AG04450 (cell line): ENCODE data around the gene TERF2IP. TPM values are rescaled to one million over a fixed set of nuclear protein-coding genes. Genes with fewer than 3 reads are reported as not detected.

Source experiments
- CTCF ChIA-PET: fragments of 300-600, 350-600 bp; formaldehyde crosslinking; extraction: SDS; loops from one replicate; lab custom pipeline; 2022; ENCODE audit warnings: antibody characterized with exemption, inconsistent platforms; lab: Charles Lee
- POLR2A ChIA-PET: fragments of 350-600 bp; formaldehyde crosslinking; extraction: SDS; loops from one replicate; lab custom pipeline; 2021; ENCODE audit warnings: antibody characterized with exemption, inconsistent platforms; lab: Yijun Ruan, JAX
- DNase-seq: peaks from one replicate; pipeline ENCODE4 v3.0.0-alpha.2; 2011; ENCODE audit warnings: low read depth, low spot score
- H3K27ac ChIP-seq: one replicate; pipeline ENCODE4 v1.5.1; 2012; ENCODE audit warnings: low read depth, low read length, control low read depth
- H3K27me3 ChIP-seq: one replicate; pipeline ENCODE4 v1.6.0; 2012; ENCODE audit warnings: low read length; ENCODE audit not compliant: control insufficient read depth, insufficient read depth
- H3K4me3 ChIP-seq: 2 replicates; pipeline ENCODE4 v1.5.1; 2011; ENCODE audit warnings: mild to moderate bottlenecking, low read depth, low read length, control low read depth
- H3K9me3 ChIP-seq: 2 replicates; pipeline ENCODE4 v1.5.1; 2012; ENCODE audit warnings: low read length; ENCODE audit not compliant: control insufficient read depth, insufficient read depth
- CTCF ChIP-seq: IDR thresholded peaks from 2 replicates; pipeline ENCODE4 v1.5.1; 2011; ENCODE audit warnings: low read depth, low read length, control low read depth, inconsistent platforms
- polyA plus RNA-seq: library from polyadenylated mRNA; depleted of rRNA; stranded (reverse); fragments of >200 nt; gene quantifications from 2 replicates; pipeline ENCODE4 v1.2.3, GENCODE V29; 2011

Gene TERF2IP
- polyA plus RNA-seq, 1 experiment: 59.5 TPM

DNA sequence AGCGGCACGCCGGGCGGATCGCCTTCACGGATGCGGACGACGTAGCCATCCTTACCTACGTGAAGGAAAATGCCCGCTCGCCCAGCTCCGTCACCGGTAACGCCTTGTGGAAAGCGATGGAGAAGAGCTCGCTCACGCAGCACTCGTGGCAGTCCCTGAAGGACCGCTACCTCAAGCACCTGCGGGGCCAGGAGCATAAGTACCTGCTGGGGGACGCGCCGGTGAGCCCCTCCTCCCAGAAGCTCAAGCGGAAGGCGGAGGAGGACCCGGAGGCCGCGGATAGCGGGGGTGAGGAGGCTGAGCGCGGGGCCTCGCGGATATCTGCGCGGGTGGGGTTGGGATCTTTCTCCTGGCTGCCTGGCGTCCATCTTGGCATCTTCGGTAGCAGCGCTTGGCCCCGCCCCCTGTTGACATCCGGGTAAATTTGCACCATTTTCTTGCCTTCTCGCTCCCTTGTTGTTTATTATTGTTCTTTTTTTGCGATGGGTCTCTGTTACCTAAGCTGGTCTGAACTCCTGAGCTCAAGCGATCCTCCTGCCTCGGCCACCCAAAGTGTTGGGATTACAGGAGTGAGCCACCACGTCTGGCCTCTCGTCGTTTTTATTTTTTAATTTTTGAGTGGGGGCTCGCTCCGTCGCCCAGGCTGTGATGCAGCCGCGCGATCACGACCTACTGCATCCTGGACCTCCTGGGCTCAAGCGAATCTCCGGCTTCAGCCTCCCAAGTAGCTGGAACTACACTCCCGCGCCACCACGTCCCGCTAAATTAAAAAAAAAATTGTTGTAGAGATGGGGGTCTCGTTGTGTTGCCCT is 898 bp downstream of the TERF2IP start:
- H3K9me3 ChIP-seq: peaks cover 7% of the 10 kb centered on the region; the same call in 1 of the 2 replicates
- H3K4me3 ChIP-seq: peak overlapping the region; percentile 94
- CTCF ChIA-PET: interaction anchor here (0.6 to 4.8 kb wide), 5 partner anchors 115 to 1155 kb away, joined by 6 to 33 read pairs (median 8); no protein-coding TSS in a partner anchor
- peak overlapping the region; percentile 90 for H3K27ac ChIP-seq
- no peak for TF ChIP-seq CTCF
- no peaks in the 10 kb centered on the region for H3K27me3 ChIP-seq
- POLR2A ChIA-PET: interaction anchor here (1.0 to 2.4 kb wide), 4 partner anchors 25 to 116 kb away, joined by 7 to 20 read pairs (median 8); partner anchors contain the start of gene ADAT1
- peak; percentile 32 for DNase-seq

DNA sequence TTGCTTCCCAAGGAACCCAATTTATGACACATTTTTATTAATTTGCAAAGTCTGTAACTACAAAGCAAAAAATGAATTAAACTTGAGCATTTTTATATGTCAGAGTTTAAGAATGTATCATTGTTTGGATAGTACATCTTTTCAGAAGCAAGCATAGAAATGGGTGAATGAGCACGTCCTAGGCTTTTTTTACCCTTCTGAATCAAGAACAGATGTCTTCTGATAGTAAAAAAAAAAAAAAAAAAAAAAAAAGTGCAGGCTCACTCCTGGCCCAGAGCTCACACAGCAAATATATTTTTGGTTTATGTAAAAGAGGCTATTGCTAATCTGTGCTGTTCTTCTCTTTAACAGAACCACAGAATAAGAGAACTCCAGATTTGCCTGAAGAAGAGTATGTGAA is 6.3 kb downstream of the TERF2IP start:
- CTCF ChIA-PET: interaction anchor here (0.6 to 1.4 kb wide), 2 partner anchors 110 to 197 kb away, joined by 4 to 5 read pairs; no protein-coding TSS in a partner anchor
- no peak for TF ChIP-seq CTCF

DNA sequence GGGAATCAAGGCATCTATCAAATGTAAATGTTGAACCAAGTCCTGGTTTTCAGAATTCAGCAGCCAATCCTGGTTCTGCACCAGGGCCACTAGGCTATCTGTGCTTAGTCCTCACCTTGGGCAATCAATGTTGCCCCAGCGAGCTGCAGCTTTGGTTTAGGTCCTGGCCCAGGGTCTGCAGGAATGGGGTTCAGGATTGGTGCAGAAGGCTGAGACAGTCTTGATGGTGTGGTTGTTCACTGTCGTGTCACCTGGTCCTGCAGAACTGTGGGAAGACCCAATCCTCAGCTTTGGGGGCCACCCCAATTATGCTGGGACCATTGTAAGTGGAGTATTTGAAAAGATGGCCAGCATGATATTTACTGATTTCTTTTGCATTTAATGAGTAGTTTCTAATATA is 10.6 kb downstream of the TERF2IP start:
- CTCF ChIA-PET: no interaction called here
- H3K9me3 ChIP-seq: no peaks in the 10 kb centered on the region
- POLR2A ChIA-PET: interaction anchor here (0.7 kb wide), 1 partner anchor 75 kb away, joined by 3 read pairs; no protein-coding TSS in a partner anchor
- TF ChIP-seq CTCF: no peak
- H3K4me3 ChIP-seq: no peak overlapping the region
- no peak for DNase-seq
- no peaks in the 10 kb centered on the region for H3K27me3 ChIP-seq
- no peak overlapping the region for H3K27ac ChIP-seq

More for the DNA sequence above, 6.3 kb downstream of the TERF2IP start:
- POLR2A ChIA-PET: no interaction called here
- Histone ChIP-seq H3K27ac (peak overlapping the region; percentile 43), H3K9me3 (no peaks in the 10 kb centered on the region), H3K4me3 (no peak overlapping the region), H3K27me3 (no peaks in the 10 kb centered on the region)
- peak; percentile 11 for DNase-seq

GRCh38 chr16:75660321-75660720 is 12.7 kb downstream of the TERF2IP start:
- Histone ChIP-seq H3K9me3 (no peaks in the 10 kb centered on the region), H3K4me3 (no peak overlapping the region), H3K27ac (no peak overlapping the region), H3K27me3 (no peaks in the 10 kb centered on the region)
- ChIA-PET POLR2A (interaction anchor here (1.1 kb wide), 1 partner anchor 13 kb away, joined by 5 read pairs; the partner anchor contains the start of genes KARS1 and TERF2IP), CTCF (interaction anchor here (0.7 to 1.6 kb wide), 2 partner anchors 104 to 987 kb away, joined by 4 to 16 read pairs; no protein-coding TSS in a partner anchor)
- DNase-seq: no peak
- TF ChIP-seq CTCF: no peak
